ENCODE data around the gene NFATC2. TPM values are rescaled to one million over a fixed set of nuclear protein-coding genes. Genes with fewer than 3 reads are reported as not detected.
A peak's percentile ranks its signal among the peaks of the same experiment; 100 is the strongest.

Gene NFATC2
- total RNA-seq, 1 donor from 2014 or later, result 0.89 TPM

GRCh38 chr20:51549474-51549873, 7.0 kb upstream of the NFATC2 start:
- peaks cover 17% of the 10 kb centered on the region for H3K27me3 Mint-ChIP-seq (ENCODE audit: unreplicated experiment)
- no peaks in the 10 kb centered on the region for H3K4me1 Mint-ChIP-seq (ENCODE audit: unreplicated experiment)
- H3K36me3 Mint-ChIP-seq (ENCODE audit: unreplicated experiment), result no peaks in the 10 kb centered on the region
- H3K27ac Mint-ChIP-seq (ENCODE audit: unreplicated experiment), result no peak overlapping the region
- DNase-seq (ENCODE audit: extremely low spot score, unreplicated experiment), result no peak
- H3K9me3 Mint-ChIP-seq (ENCODE audit: unreplicated experiment), result no peaks in the 10 kb centered on the region
- H3K4me3 Mint-ChIP-seq (ENCODE audit: unreplicated experiment), result no peak overlapping the region
- TF ChIP-seq, protein P1, sequence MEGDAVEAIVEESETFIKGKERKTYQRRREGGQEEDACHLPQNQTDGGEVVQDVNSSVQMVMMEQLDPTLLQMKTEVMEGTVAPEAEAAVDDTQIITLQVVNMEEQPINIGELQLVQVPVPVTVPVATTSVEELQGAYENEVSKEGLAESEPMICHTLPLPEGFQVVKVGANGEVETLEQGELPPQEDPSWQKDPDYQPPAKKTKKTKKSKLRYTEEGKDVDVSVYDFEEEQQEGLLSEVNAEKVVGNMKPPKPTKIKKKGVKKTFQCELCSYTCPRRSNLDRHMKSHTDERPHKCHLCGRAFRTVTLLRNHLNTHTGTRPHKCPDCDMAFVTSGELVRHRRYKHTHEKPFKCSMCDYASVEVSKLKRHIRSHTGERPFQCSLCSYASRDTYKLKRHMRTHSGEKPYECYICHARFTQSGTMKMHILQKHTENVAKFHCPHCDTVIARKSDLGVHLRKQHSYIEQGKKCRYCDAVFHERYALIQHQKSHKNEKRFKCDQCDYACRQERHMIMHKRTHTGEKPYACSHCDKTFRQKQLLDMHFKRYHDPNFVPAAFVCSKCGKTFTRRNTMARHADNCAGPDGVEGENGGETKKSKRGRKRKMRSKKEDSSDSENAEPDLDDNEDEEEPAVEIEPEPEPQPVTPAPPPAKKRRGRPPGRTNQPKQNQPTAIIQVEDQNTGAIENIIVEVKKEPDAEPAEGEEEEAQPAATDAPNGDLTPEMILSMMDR (IDR thresholded peaks at IDR 0.05), result no peak

- H3K27me3 Mint-ChIP-seq (ENCODE audit: unreplicated experiment), result peaks cover 24% of the 10 kb centered on the region
- peaks cover 5% of the 10 kb centered on the region for H3K4me1 Mint-ChIP-seq (ENCODE audit: unreplicated experiment)
- no peak overlapping the region for H3K27ac Mint-ChIP-seq (ENCODE audit: unreplicated experiment)
- no peak for DNase-seq (ENCODE audit: extremely low spot score, unreplicated experiment)
- TF ChIP-seq, protein P1 (IDR thresholded peaks at IDR 0.05), result no peak
- H3K4me3 Mint-ChIP-seq (ENCODE audit: unreplicated experiment), result no peak overlapping the region
- H3K36me3 Mint-ChIP-seq (ENCODE audit: unreplicated experiment), result no peaks in the 10 kb centered on the region
- no peaks in the 10 kb centered on the region for H3K9me3 Mint-ChIP-seq (ENCODE audit: unreplicated experiment)
Observed at GRCh38 chr20:51547951-51548350, 5.4 kb upstream of the NFATC2 start.

GRCh38 chr20:51545515-51545914, 3.0 kb upstream of the NFATC2 start:
- Mint-ChIP-seq H3K27ac (ENCODE audit: unreplicated experiment) (no peak overlapping the region), H3K4me3 (ENCODE audit: unreplicated experiment) (no peak overlapping the region)
- TF ChIP-seq, protein P1 (IDR thresholded peaks at IDR 0.05), result no peak

DNA sequence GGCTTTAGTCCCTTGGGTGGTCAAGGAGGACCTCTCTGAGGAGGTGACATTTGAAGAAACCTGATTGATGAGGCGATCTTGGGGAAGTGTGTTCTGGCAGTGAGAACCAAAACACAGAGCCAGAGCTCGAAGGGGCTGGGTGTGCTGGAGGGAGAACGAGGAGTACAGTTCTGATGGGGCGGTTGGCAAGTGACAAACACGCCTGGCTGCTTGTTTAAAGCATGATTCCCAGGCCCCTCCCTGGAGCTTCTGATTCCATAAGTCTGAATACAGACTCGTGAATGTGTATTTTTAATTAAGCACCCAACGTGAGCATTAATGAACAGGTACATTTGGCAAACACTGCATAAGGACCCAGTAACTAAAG, 886 bp upstream of the NFATC2 start:
- Mint-ChIP-seq H3K4me3 (ENCODE audit: unreplicated experiment) (peak overlapping the region; percentile 35), H3K36me3 (ENCODE audit: unreplicated experiment) (no peaks in the 10 kb centered on the region), H3K9me3 (ENCODE audit: unreplicated experiment) (peaks cover 1% of the 10 kb centered on the region), H3K27ac (ENCODE audit: unreplicated experiment) (no peak overlapping the region), H3K27me3 (ENCODE audit: unreplicated experiment) (peaks cover 25% of the 10 kb centered on the region), H3K4me1 (ENCODE audit: unreplicated experiment) (peaks cover 24% of the 10 kb centered on the region)
- TF ChIP-seq, protein P1 (IDR thresholded peaks at IDR 0.05), result no peak
- DNase-seq (ENCODE audit: extremely low spot score, unreplicated experiment), result no peak

More at GRCh38 chr20:51545515-51545914, 3.0 kb upstream of the NFATC2 start:
- Mint-ChIP-seq H3K9me3 (ENCODE audit: unreplicated experiment) (no peaks in the 10 kb centered on the region), H3K4me1 (ENCODE audit: unreplicated experiment) (peaks cover 20% of the 10 kb centered on the region), H3K36me3 (ENCODE audit: unreplicated experiment) (no peaks in the 10 kb centered on the region), H3K27me3 (ENCODE audit: unreplicated experiment) (peaks cover 25% of the 10 kb centered on the region)
- no peak for DNase-seq (ENCODE audit: extremely low spot score, unreplicated experiment)

- Mint-ChIP-seq H3K27me3 (ENCODE audit: unreplicated experiment) (peaks cover 15% of the 10 kb centered on the region), H3K4me3 (ENCODE audit: unreplicated experiment) (no peak overlapping the region), H3K36me3 (ENCODE audit: unreplicated experiment) (no peaks in the 10 kb centered on the region), H3K27ac (ENCODE audit: unreplicated experiment) (no peak overlapping the region), H3K4me1 (ENCODE audit: unreplicated experiment) (peaks cover 24% of the 10 kb centered on the region), H3K9me3 (ENCODE audit: unreplicated experiment) (peaks cover 10% of the 10 kb centered on the region)
- DNase-seq (ENCODE audit: extremely low spot score, unreplicated experiment), result no peak
- TF ChIP-seq, protein P1 (IDR thresholded peaks at IDR 0.05), result no peak
Observed at GRCh38 chr20:51542033-51542570, 417 bp downstream of the NFATC2 start.

Data from osteocyte (in vitro differentiated cells).